DND-41 (cell line): Measurements from ENCODE around the gene SLC4A7.

Experiments
- EZH2 ChIP-seq: IDR thresholded peaks from 3 replicates; pipeline ENCODE4 v1.6.1; 2012; ENCODE audit warnings: borderline replicate concordance, low read depth, mild to moderate bottlenecking, moderate library complexity, low read length, inconsistent platforms; ENCODE audit not compliant: severe bottlenecking
- TF ChIP-seq, protein P1 (sequence below): IDR thresholded peaks from 2 replicates; pipeline ENCODE4 v1.5.1; 2012; ENCODE audit warnings: borderline replicate concordance, low read length, moderate library complexity, mild to moderate bottlenecking; ENCODE audit not compliant: poor library complexity, severe bottlenecking; ENCODE audit errors: extremely low read depth

- TF ChIP-seq, protein P1, sequence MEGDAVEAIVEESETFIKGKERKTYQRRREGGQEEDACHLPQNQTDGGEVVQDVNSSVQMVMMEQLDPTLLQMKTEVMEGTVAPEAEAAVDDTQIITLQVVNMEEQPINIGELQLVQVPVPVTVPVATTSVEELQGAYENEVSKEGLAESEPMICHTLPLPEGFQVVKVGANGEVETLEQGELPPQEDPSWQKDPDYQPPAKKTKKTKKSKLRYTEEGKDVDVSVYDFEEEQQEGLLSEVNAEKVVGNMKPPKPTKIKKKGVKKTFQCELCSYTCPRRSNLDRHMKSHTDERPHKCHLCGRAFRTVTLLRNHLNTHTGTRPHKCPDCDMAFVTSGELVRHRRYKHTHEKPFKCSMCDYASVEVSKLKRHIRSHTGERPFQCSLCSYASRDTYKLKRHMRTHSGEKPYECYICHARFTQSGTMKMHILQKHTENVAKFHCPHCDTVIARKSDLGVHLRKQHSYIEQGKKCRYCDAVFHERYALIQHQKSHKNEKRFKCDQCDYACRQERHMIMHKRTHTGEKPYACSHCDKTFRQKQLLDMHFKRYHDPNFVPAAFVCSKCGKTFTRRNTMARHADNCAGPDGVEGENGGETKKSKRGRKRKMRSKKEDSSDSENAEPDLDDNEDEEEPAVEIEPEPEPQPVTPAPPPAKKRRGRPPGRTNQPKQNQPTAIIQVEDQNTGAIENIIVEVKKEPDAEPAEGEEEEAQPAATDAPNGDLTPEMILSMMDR = no peak
- TF ChIP-seq EZH2 = no peak
Measured at GRCh38 chr3:27526614-27527315, 42.6 kb upstream of the SLC4A7 start.
